ENCODE measurements around the gene PDAP1.

DNA sequence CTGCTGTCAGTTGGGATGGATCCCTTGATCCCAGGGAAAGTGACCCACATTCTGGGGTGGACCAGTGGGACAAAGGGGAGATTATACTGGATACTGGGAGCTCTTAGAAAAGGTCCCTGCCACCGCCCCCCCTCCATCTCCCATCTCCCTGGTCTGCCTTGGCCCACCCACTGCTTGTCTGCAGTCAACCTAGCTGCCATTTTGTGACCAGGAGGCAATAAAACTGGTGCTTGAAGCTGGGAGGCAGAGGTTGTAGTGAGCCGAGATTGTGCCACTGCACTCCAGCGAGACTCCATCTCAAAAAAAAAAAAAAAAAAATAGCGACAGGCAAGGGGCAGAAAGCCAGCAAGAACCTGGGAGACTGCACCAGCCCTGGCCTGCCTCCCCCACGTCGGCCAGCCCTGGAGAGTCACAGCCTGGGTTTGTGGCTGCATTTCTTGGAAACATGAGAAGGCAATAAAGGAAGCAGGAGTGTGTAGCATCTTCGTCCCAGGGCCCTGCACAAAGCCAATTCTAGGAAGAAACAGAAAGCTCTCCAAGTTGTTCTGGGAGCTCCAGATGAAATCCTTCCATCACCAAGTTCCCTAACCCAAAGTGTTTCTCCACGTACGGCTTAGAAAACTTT lies 38.5 kb downstream of the PDAP1 start:
- TF ChIP-seq, protein P1, sequence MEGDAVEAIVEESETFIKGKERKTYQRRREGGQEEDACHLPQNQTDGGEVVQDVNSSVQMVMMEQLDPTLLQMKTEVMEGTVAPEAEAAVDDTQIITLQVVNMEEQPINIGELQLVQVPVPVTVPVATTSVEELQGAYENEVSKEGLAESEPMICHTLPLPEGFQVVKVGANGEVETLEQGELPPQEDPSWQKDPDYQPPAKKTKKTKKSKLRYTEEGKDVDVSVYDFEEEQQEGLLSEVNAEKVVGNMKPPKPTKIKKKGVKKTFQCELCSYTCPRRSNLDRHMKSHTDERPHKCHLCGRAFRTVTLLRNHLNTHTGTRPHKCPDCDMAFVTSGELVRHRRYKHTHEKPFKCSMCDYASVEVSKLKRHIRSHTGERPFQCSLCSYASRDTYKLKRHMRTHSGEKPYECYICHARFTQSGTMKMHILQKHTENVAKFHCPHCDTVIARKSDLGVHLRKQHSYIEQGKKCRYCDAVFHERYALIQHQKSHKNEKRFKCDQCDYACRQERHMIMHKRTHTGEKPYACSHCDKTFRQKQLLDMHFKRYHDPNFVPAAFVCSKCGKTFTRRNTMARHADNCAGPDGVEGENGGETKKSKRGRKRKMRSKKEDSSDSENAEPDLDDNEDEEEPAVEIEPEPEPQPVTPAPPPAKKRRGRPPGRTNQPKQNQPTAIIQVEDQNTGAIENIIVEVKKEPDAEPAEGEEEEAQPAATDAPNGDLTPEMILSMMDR (IDR thresholded peaks at IDR 0.05; ENCODE audit: poor library complexity) = no peak
- TF ChIP-seq EZH2 (IDR thresholded peaks at IDR 0.05; ENCODE audit: borderline replicate concordance) = no peak

Measured in hepatocyte (in vitro differentiated cells).